Loucy (cell line): ENCODE results near the gene APC.

Source experiments
- H2AFZ ChIP-seq: fragments of 200-600 bp; sonication (generic); 2 replicates; pipeline ENCODE4 v1.6.0; 2016; ENCODE audit warnings: antibody characterized with exemption, mild to moderate bottlenecking, low read length, moderate library complexity
- H3F3A ChIP-seq: fragments of 200-600 bp; 2 replicates; pipeline ENCODE4 v1.6.0; 2016; ENCODE audit warnings: antibody characterized with exemption, low read depth, mild to moderate bottlenecking
- H3K27me3 ChIP-seq: fragments of 200-600 bp; sonication (generic); 2 replicates; pipeline ENCODE4 v1.6.1; 2014; ENCODE audit warnings: low read length, mild to moderate bottlenecking; ENCODE audit not compliant: insufficient read depth, poor library complexity, severe bottlenecking
- H3K36me3 ChIP-seq: fragments of 200-600 bp; sonication (generic); 2 replicates; pipeline ENCODE4 v1.6.1; 2016; ENCODE audit warnings: low read length; ENCODE audit not compliant: insufficient read depth
- H3K4me1 ChIP-seq: fragments of 200-600 bp; sonication (generic); 2 replicates; pipeline ENCODE4 v1.5.1; 2014; ENCODE audit warnings: low read length, mild to moderate bottlenecking; ENCODE audit not compliant: insufficient read depth, poor library complexity, severe bottlenecking
- H3K4me2 ChIP-seq: fragments of 200-600 bp; sonication (generic); 2 replicates; pipeline ENCODE4 v1.6.0; 2014; ENCODE audit warnings: antibody characterized with exemption, low read length, low read depth, mild to moderate bottlenecking; ENCODE audit not compliant: poor library complexity, severe bottlenecking
- H3K4me3 ChIP-seq: fragments of 200-600 bp; sonication (generic); 2 replicates; pipeline ENCODE4 v1.5.1; 2014; ENCODE audit warnings: low read length, mild to moderate bottlenecking, mixed read lengths; ENCODE audit not compliant: poor library complexity, severe bottlenecking
- H3K79me2 ChIP-seq: fragments of 200-600 bp; sonication (generic); 2 replicates; pipeline ENCODE4 v1.6.1; 2014; ENCODE audit warnings: low read length; ENCODE audit not compliant: insufficient read depth
- H3K9ac ChIP-seq: fragments of 200-600 bp; sonication (generic); 2 replicates; pipeline ENCODE4 v1.6.0; 2014; ENCODE audit warnings: mild to moderate bottlenecking, low read depth, low read length, moderate library complexity; ENCODE audit not compliant: poor library complexity, severe bottlenecking
- H3K9me2 ChIP-seq: fragments of 200-600 bp; sonication (generic); replicated peaks from 2 replicates; pipeline ENCODE4 v1.6.1; 2016; ENCODE audit warnings: low read depth, low read length, mixed read lengths
- H3K9me3 ChIP-seq: fragments of 200-600 bp; sonication (generic); 2 replicates; pipeline ENCODE4 v1.6.1; 2014; ENCODE audit warnings: mild to moderate bottlenecking, antibody characterized with exemption, low read length, low read depth; ENCODE audit not compliant: insufficient read depth
- H4K20me1 ChIP-seq: fragments of 200-600 bp; sonication (generic); 2 replicates; pipeline ENCODE4 v1.6.0; 2014; ENCODE audit warnings: antibody characterized with exemption, low read length, mild to moderate bottlenecking; ENCODE audit not compliant: insufficient read depth, poor library complexity, severe bottlenecking
- EZH2phosphoT487 ChIP-seq: fragments of 200-600 bp; IDR thresholded peaks from 2 replicates; pipeline ENCODE4 v1.6.1; 2018; ENCODE audit warnings: antibody characterized with exemption, mild to moderate bottlenecking, moderate library complexity, borderline replicate concordance
- TF ChIP-seq, protein P1 (sequence below): fragments of 200-600 bp; sonication (generic); conservative IDR thresholded peaks from 2 replicates; pipeline ENCODE4 v1.5.1; 2014; ENCODE audit warnings: mild to moderate bottlenecking, antibody characterized with exemption, low read length

Gene APC

DNA sequence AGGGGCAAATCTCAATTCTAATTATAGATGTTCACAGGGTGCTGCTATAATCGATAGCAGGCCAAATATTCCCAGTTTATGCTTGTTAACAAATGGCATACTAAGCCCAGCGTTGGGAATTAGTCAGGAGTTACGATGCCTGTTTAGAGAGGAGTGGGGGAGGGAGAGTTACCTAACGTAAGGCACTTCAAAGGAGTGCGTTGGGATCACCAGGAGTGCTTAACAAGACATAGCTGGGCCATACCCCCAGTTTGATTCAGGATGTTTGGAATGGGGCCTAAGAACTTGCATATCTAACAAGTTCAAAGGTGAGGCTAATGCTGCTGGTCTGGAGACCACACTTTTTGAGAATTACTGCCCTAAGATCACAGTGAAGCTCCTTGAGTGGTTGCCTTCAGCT is 108.9 kb downstream of the APC start:
- H3F3A ChIP-seq: no peaks in the 10 kb centered on the region
- no peak overlapping the region for H3K9ac ChIP-seq
- H3K9me2 ChIP-seq: no peaks in the 10 kb centered on the region
- H3K4me3 ChIP-seq: no peak overlapping the region
- H3K79me2 ChIP-seq: no peaks in the 10 kb centered on the region
- no peaks in the 10 kb centered on the region for H3K36me3 ChIP-seq
- peaks cover 4% of the 10 kb centered on the region for H3K4me1 ChIP-seq
- H3K4me2 ChIP-seq: no peak overlapping the region
- TF ChIP-seq, protein P1, sequence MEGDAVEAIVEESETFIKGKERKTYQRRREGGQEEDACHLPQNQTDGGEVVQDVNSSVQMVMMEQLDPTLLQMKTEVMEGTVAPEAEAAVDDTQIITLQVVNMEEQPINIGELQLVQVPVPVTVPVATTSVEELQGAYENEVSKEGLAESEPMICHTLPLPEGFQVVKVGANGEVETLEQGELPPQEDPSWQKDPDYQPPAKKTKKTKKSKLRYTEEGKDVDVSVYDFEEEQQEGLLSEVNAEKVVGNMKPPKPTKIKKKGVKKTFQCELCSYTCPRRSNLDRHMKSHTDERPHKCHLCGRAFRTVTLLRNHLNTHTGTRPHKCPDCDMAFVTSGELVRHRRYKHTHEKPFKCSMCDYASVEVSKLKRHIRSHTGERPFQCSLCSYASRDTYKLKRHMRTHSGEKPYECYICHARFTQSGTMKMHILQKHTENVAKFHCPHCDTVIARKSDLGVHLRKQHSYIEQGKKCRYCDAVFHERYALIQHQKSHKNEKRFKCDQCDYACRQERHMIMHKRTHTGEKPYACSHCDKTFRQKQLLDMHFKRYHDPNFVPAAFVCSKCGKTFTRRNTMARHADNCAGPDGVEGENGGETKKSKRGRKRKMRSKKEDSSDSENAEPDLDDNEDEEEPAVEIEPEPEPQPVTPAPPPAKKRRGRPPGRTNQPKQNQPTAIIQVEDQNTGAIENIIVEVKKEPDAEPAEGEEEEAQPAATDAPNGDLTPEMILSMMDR: no peak
- TF ChIP-seq EZH2phosphoT487: no peak
- no peaks in the 10 kb centered on the region for H4K20me1 ChIP-seq
- H3K9me3 ChIP-seq: no peaks in the 10 kb centered on the region
- no peaks in the 10 kb centered on the region for H3K27me3 ChIP-seq
- H2AFZ ChIP-seq: no peak overlapping the region

DNA sequence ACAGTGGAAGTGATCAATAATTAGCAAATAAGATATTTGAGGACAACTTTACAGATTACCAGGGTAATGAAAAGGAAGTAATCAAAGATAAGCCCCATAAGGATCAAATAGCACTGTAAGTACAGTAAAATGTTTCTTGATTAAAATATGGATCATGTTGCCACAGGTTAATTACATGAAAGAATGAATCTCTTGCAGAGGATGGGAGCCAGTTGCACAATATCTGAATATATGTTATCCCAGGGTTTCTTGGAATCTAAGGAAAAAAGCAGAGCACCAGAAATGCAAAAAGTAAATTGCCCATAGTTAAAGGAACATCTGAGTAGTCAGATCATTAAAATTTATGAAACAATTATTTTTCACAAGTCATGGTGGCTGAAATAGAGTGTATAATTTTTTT is 109.6 kb downstream of the APC start:
- Histone ChIP-seq H3K4me2 (no peak overlapping the region), H3K79me2 (no peaks in the 10 kb centered on the region), H3K36me3 (no peaks in the 10 kb centered on the region), H3F3A (no peaks in the 10 kb centered on the region), H3K4me3 (no peak overlapping the region), H3K27me3 (no peaks in the 10 kb centered on the region), H3K4me1 (peaks cover 4% of the 10 kb centered on the region), H4K20me1 (no peaks in the 10 kb centered on the region), H3K9ac (no peak overlapping the region), H3K9me3 (no peaks in the 10 kb centered on the region), H2AFZ (no peak overlapping the region), H3K9me2 (no peaks in the 10 kb centered on the region)
- TF ChIP-seq EZH2phosphoT487: no peak
- TF ChIP-seq, protein P1: no peak

DNA sequence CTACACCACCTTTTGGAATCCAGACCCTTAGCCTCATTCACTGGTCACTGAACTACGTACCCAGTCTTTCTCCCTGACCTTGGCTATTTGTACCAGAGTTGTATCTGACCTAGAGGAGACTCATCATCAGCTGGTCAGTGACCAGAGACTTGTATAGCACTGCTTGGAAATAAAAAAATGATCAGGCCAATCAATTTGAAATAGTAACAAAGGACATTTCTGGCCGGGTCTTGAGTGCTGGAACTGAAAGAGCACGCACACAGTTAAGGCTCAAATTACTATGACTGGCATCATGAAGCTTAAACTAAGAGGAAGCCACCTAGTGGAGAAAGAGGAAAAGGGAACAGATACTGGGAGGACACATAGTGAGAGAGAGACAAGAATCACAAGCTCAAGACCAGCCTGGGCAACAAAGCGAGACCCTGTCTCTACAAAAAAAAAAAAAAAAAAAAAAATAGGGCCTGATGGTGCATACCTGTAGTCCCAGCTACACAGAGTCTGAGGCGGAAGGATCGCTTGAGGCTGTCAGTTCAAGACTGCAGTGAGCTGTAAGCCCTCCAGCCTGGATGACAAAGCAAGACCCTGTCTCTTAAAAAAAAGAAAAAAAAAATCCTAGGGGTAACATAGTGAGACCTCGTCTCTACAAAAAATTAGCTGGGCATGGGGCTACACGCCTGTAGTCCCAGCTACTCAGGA is 110.6 kb downstream of the APC start:
- Histone ChIP-seq H2AFZ (0 out of 2 replicates have a peak overlapping the region, but pooled peaks have one; percentile 36), H3K36me3 (no peaks in the 10 kb centered on the region), H3K4me1 (peaks cover 4% of the 10 kb centered on the region), H3K4me2 (peak overlapping the region; percentile 65), H3K9me3 (no peaks in the 10 kb centered on the region), H4K20me1 (no peaks in the 10 kb centered on the region), H3K79me2 (no peaks in the 10 kb centered on the region), H3K27me3 (no peaks in the 10 kb centered on the region), H3F3A (no peaks in the 10 kb centered on the region), H3K9me2 (no peaks in the 10 kb centered on the region), H3K9ac (peak overlapping the region; percentile 36), H3K4me3 (peak overlapping the region; percentile 42)
- no peak for TF ChIP-seq EZH2phosphoT487
- TF ChIP-seq, protein P1: peak; percentile 56
